ENCODE data around the gene PDPK1.

- TF ChIP-seq CTCF (IDR thresholded peaks at IDR 0.05; ENCODE audit: low read depth, low read length) = no peak
- TF ChIP-seq EZH2phosphoT487 (IDR thresholded peaks at IDR 0.05; ENCODE audit: low read depth) = no peak
Observed at GRCh38 chr16:2597560-2597902, 59.7 kb downstream of the PDPK1 start.

Measured in OCI-LY3 (cell line).